HG02623 (cell line): ENCODE results near the gene CPO.
"Not testable (repeated sequence)": the region's sequence is repeated elsewhere in the genome, so short reads cannot be mapped to it uniquely, and the experiment has no call there.

Experiments
- ATAC-seq: cut with Tn5 transposase; IDR thresholded peaks from one replicate; pipeline ENCODE4 v1.9.1; 2021; ENCODE audit warnings: moderate library complexity; ENCODE audit not compliant: unreplicated experiment

CPO gene, protein sequence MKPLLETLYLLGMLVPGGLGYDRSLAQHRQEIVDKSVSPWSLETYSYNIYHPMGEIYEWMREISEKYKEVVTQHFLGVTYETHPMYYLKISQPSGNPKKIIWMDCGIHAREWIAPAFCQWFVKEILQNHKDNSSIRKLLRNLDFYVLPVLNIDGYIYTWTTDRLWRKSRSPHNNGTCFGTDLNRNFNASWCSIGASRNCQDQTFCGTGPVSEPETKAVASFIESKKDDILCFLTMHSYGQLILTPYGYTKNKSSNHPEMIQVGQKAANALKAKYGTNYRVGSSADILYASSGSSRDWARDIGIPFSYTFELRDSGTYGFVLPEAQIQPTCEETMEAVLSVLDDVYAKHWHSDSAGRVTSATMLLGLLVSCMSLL

DNA sequence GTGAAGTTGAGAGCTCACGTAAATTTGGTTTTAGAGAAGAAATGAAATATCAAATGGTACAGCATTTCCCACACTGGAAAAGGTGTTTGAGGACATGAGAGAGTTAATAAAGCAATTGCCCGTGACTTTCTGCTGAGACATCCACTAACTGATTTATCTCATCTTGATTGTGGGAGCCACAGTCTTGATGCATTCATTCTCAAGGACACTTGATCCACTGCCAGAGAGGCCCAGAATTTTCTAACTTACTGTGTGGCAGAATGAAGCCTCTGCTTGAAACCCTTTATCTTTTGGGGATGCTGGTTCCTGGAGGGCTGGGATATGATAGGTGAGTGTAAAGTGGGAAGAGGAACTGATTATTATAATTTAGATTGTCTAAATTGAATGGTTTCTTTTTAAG lies at the start of gene CPO:
TSS of gene CPO (plus strand) at position 179 of the 400 bp plus-strand sequence. CDS start at position 261, 82 bp downstream.
- ATAC-seq, result no peak

DNA sequence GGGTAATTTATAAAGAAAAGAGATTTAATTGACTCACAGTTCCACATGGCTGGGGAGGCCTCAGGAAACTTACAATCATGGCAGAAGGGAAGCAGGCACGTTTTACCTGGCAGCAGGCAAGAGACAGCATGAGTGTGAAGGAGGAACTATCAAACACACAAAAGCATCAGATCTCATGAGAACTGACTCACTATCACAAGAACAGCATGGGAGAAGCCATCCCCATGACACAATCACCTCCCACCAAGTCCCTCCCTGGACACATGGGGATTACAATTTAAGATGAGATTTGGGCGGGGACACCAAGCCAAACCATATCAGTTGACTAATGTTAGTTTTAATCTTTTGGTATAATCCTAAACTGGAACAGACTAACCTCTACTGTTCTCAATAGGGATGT lies 49.1 kb upstream of the CPO start:
- no peak for ATAC-seq

DNA sequence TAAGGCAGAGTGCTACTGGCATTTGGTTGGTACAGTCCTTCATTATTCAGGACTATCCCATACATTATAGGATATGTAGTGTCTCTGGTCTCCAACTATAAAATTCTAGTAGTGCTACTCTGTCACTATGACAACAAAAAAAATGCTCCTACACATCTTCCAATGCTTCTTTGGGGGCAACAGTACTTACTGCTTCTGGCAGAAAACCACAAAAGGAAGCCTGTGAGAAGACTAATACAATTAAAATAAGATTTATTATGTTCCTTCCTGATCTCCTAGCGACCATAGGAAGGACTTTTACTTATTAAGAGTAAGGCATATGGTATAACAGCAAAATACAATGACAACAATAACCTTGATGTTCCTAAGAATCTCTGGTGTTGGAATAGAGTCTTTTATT lies 48.4 kb upstream of the CPO start:
- no peak for ATAC-seq

DNA sequence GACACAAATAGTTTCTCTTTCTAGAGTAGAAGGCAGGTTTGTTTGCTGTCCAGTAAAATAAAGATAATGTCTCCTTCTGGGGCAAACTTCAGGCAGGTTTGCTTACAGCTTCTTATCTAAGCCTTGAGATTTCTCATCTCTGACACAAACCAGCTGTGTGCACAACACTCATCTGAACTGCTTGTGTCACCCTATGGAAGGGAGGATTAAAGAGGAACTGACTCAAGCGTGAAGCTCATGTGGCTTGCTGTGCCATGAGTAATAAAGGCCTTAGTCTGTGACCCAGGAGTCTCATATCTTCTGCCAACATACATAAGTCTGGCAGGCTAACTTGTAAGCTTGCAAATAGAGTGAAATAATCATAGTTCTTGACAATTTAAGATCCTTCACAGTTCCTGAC lies 24.2 kb upstream of the CPO start:
- no peak for ATAC-seq

DNA sequence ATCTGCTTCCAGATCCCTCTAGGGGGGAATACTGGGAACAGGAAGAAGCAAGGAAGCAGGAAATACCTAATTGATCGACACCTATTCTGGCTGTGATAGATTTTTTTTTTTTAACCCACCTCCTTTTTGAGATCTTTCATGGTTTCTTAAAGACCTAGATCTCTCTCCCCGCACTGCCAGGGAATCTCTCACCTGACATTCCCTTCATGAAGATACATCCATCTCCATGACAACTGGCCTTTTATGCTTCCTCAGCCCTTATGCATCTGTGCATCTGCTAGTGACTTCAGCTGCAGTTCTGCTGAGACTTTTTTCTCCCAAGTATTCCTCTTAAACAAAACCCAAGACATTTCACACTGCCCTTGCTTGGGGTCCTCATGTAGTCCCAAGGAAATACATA lies 21.1 kb upstream of the CPO start:
- no peak for ATAC-seq

DNA sequence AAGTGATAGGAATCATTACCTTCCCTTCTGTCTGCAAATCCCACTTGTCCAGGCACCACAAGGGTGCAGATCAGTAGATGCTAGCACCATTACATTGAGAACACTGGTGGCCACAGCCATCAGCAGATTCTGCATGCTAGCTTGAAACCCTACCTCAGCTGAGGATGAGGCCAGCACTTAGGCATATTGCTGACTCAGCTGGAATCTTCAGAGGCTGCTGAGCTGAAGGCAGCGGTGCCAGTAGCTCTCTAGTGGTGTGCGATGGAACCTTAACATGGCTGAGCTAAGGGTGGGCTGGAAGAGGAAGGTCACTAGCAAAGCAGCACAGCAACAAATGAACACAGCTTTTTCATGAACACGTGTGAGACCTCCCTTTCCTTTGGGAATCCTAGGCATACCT lies 19.0 kb upstream of the CPO start:
- ATAC-seq, result no peak

DNA sequence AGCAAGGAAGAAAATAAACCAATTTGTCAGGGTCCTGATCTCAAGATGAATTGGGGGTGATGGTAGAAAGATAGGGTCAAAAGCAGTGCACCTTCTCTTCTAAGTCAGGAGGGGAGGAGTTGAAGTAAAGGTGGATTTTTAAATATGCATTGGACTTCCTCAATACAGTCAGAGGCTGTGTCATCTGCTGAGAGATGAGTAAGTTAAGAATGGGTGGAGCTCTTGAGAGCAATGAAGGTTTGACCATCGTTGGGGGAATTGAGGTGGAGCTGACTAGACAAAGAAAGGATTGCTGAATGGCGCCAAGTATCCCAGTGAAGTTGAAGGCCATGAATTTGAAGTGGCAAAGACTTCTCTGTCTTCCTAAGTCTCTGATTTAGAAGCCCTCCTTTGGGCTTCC lies 18.4 kb upstream of the CPO start:
- no peak for ATAC-seq

DNA sequence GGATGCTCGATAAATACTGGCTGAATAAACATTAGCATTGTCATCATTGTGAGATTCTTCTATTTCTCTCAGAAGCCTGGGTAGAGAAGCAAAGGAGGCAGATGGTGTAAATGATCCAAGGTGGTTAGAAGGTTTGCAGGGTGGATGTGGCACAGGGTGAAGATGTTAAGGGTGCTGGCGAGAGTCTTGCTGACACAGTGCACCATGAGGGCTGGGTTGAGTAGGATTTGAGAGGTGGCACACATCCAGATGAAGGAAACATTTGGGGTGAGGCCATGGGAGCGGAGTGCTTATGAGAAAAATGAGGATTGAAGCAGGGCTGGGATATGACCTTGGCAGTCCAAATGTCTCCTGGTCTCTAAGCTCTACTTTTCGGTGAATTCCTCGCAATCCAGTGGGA lies 17.8 kb upstream of the CPO start:
- no peak for ATAC-seq

DNA sequence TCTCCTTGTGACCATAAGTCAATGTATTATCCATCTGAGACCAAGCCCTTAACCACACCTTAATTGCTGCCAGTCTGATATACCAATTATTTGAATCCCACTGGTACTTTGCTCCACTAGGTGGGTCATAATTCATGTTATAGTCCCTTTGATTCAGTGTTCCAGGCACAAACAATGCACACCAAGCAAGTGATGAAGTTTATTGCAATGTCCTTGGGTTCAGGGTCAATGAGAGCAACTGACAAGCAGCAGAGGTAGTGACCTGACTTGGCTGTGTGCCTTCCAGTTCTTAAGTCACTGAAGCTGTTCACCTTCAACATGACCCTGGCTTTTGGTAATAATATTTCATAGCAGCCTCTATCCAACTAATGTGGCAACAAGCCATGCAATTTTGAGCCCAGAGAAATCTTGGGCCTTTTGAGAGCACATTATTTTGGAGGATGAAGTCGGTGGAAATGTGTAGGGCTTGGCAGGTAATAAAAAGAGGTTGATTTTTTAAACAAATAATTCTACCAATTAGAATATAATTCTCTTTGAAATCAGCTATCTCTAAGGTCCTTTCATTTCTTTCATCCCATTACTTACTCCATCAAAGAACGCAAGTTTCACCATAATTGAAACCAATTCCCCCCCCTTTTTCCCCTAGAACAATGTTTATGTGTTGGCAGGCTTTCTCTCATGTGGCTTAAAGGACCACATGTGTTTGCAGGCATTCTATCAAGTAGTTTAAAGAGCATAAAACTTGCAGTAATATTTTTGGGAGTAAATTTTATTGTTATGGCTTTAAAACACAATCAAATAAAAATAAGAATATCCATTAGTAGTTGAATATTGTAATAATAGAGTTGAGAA lies 3.1 kb upstream of the CPO start:
- ATAC-seq, result no peak

DNA sequence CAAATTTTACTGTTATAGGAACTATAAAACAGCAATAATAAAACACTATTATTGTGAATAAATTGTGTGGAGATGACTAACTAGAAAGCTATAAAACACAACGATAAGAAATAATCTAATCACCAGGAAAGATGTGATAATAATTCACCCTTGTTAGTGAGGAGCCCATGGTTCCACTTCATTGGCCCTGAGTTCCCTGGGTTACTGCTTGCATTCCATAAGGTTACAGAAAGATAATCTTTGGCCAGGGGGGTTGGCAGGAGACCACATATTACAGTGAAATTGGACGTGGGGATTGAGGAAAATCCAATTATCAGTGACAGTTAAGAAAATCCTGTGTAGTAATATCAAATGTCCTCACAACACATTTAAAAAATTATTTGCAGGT lies 2.5 kb upstream of the CPO start:
- no peak for ATAC-seq

DNA sequence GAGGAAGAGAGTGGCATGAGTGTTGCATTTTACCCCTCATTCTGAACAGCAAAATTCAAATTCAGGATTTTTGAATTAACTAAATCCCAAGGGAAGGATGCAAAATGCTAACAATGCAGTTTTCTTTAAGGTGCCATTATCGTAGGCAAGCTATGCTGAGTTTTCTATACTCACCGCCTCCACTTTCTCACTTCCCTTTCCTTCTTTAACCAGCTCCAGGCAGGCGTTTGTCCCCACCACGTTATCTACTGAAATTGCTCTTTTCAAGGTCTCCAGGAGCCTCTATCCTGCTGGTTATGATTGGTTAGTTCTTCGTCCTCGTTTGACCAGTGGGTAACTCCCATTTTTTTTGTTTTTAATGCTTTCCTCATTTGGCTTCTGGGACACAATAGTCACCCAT lies 1.8 kb upstream of the CPO start:
- peak; percentile 92 for ATAC-seq

DNA sequence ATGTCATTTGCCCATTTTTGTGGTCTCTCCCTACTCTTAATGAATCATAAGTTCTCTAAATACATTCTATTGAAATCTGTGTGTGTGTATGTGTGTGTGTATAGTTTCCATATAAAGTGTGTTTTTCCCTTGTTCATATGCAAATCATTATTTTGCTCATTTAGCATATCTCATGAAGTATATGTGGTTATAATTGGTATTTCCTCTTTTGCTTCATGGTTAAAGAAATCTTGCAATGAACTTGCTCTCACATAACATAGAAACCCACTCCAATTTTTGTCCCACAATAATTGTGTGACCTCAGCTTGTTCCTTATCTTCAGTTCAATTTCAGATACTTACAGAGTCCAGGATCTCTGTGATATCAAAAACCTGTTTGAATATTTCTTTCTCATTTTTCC lies 1.2 kb downstream of the CPO start:
- no peak for ATAC-seq

DNA sequence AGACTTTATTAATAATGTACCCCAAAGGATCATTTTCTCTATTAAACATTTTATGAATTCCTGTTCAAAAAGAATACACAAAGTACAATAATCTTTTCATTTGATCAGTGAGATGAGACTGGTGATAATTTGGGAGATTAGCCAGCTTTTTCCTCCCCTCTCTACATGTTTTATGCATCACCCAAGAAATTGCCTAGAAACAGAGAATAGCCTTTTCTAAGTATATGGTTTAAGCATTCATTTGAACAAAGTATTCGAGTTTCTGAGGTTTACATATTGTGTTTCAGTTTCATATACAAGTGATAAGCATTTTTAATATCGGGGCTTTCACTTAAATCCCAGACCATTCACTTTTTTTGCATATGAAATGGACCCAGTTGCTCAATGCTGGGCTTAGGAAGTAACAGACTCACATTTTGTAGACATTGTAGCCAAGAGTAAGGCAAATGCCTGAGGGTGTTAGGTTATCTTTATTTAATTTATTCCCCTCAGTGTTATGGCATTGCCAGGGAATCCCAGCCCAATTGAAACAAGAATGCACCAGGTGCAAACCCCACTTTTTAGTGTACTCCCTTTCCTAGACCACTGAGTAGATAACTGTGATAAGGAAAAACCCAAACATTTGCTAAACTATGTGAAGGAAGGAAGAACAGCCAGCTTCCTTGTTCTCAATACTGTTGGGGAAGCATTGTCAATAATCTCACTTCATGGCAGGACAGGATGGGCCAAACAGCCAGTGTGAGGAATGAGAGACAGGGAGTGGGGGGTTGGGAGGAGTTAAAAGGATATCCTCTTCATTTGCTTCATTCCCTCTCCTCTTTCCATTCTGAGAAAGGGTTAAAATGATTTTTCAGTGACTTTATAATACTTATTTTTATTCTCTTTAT lies 3.5 kb downstream of the CPO start:
- no peak for ATAC-seq

DNA sequence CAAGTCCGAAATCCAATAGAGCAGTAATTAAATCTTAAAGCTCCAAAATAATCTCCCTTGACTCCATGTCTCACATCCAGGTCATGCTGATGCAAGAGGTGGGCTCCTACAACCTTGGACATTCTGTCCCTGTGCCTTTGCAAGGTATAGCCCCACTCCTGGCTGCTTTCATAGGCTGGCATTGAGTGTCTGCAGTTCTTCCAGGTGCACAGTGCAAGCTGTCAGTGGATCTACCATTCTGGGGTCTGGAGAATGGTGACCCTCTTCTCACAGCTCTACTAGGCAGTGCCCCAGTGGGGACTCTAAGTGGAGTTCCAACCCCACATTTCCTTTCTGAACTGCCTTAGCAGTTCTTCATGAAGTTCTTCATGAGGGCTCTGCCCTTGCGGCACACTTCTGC lies 14.1 kb downstream of the CPO start:
- ATAC-seq, result not testable (repeated sequence)

DNA sequence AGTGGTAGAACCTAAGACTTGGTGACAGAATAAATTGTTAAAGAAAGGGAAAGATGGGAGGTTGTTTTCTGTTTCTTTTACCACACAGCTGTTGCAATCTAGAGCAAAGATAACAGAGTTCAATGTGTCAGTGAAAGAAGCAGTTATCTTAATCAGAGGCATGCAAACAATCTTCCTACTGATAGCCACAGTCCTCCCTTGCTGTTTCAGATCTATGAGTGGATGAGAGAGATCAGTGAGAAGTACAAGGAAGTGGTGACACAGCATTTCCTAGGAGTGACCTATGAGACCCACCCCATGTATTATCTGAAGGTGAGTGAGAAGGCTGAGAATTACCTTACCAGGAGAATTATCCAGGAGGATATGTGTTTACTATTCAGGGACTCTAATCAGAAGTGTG lies 15.9 kb downstream of the CPO start:
- ATAC-seq, result no peak

DNA sequence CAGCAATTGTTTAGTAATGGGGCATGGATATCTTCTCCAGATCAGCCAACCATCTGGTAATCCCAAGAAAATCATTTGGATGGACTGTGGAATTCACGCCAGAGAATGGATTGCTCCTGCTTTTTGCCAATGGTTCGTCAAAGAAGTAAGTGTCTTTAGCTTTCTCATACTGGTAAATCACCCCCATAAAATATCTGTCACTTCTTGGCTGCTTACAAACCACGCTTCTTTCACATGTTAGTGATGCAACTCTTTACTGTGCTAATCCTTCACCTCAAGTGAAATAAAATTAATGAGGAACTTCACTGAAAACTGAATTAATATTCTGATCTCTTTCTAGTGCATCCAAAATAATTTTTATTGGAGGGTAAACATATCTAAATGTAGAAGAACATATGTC lies 18.9 kb downstream of the CPO start:
- ATAC-seq, result no peak

DNA sequence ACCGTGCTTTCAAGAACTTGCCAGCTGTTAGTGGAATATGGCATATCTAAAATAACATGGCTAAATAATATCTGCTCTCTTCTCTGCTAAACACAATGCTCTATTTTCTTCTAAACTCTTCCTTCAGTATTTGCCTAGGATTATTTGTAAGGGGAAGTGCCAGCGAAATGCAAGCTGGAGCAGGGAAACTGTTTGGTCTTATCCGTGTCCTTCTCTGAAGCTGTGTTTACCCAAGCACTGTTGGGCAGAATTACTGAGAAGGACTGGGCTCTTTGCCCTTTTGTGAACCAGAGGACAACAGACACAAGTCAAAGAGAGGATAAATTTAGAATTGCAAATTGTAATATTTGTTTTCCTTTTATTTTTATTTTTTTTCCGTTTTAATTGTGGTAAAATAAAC lies 23.6 kb downstream of the CPO start:
- ATAC-seq, result no peak

DNA sequence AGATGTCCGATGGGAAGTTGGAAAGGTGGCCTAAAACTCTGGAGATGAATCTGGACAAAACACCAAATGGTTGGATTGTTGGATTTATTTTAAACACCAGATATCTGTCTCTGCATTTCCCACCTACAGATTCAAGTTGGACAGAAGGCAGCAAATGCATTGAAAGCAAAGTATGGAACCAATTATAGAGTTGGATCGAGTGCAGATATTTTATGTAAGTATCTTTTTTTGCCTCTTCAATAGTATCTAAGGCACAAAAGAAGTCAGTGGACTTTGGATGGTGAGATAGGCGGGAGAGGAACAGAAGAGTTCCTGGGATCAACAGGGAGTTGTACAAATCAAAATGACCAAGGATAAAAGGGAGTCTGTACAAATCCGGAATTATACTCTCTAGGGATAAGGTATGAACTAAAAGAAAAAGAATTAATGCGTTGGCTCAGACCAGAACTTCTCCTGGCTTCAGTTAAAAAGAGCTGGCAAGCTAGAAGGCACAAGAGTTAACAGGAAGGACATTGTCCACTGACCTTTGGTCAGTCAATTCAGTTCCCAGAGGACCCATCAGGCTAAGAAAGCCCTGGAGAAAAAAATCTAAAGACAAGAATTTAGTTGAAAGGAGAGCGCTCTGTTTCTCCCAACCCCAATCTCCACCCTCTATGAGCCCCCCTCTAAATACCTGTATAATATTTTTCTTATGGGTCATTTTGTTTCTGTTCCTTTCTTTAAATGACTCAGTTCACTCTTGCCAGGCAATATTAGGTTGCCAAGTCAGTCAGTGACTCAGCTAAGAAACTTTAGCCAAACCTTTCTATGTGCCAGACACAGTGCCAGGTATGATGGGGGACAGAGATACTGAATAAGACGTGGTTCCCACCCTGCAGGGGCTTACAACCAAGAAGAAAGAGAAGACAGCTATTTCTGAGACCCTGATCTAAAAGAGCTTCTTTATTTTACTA lies 29.1 kb downstream of the CPO start:
- ATAC-seq, result no peak

DNA sequence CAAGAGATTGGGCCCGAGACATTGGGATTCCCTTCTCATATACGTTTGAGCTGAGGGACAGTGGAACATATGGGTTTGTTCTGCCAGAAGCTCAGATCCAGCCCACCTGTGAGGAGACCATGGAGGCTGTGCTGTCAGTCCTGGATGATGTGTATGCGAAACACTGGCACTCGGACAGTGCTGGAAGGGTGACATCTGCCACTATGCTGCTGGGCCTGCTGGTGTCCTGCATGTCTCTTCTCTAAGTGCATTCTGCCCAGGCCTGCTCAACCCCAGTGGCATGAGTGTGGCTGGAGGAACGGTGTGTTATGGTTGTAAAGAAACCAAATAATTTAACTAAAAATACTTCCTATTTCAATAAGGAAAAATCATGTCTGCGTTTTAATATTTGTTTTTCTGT lies 29.9 kb downstream of the CPO start:
- no peak for ATAC-seq
